RPMI7951 (cell line): Measurements from ENCODE around the gene SCLY. TPM values are rescaled to one million over a fixed set of nuclear protein-coding genes. Genes with fewer than 3 reads are reported as not detected.

Experiments used
- DNase-seq: peaks from one replicate; pipeline ENCODE4 v3.0.0-alpha.2; 2012; ENCODE audit warnings: low read depth
- total RNA-seq: library from RNA; depleted of rRNA; stranded (reverse); fragments of >200 nt; shearing (Covaris generic); gene quantifications from 2 replicates; pipeline ENCODE4 v1.2.3, GENCODE V29; 2014

SCLY gene
- total RNA-seq, 1 experiment from 2014 or later = 13.3 TPM

GRCh38 chr2:238069877-238070276 lies 9.1 kb downstream of the SCLY start:
- no peak for DNase-seq

GRCh38 chr2:238075397-238075796 lies 14.6 kb downstream of the SCLY start:
- no peak for DNase-seq

- no peak for DNase-seq
These were observed 16.5 kb downstream of the SCLY start for GRCh38 chr2:238077292-238077691.

- no peak for DNase-seq
These were observed 19.1 kb downstream of the SCLY start for GRCh38 chr2:238079874-238080327.

GRCh38 chr2:238080518-238080917 lies 19.7 kb downstream of the SCLY start:
- no peak for DNase-seq

GRCh38 chr2:238081150-238081549 lies 20.3 kb downstream of the SCLY start:
- no peak for DNase-seq

GRCh38 chr2:238081561-238081960 lies 20.8 kb downstream of the SCLY start:
- no peak for DNase-seq

GRCh38 chr2:238082151-238082550 lies 21.4 kb downstream of the SCLY start:
- DNase-seq = no peak

- DNase-seq = no peak
These were observed 22.0 kb downstream of the SCLY start for GRCh38 chr2:238082827-238083226.

GRCh38 chr2:238083919-238084318 lies 23.1 kb downstream of the SCLY start:
- DNase-seq = no peak

GRCh38 chr2:238084761-238085160 lies 24.0 kb downstream of the SCLY start:
- DNase-seq = no peak

GRCh38 chr2:238085899-238086298 lies 25.1 kb downstream of the SCLY start:
- no peak for DNase-seq

GRCh38 chr2:238087211-238087610 lies 26.4 kb downstream of the SCLY start:
- no peak for DNase-seq

GRCh38 chr2:238090887-238091286 lies 30.1 kb downstream of the SCLY start:
- DNase-seq = no peak

GRCh38 chr2:238091436-238092060 lies 30.7 kb downstream of the SCLY start:
- no peak for DNase-seq

- no peak for DNase-seq
These were observed 31.8 kb downstream of the SCLY start for GRCh38 chr2:238092486-238093035.

- DNase-seq = no peak
These were observed 32.7 kb downstream of the SCLY start for GRCh38 chr2:238093181-238094140.

GRCh38 chr2:238094438-238095022 lies 33.7 kb downstream of the SCLY start:
- no peak for DNase-seq

GRCh38 chr2:238095143-238095542 lies 34.3 kb downstream of the SCLY start:
- DNase-seq = no peak

- no peak for DNase-seq
These were observed 35.7 kb downstream of the SCLY start for GRCh38 chr2:238096311-238097011.

GRCh38 chr2:238097201-238097987 lies 36.6 kb downstream of the SCLY start:
- DNase-seq = no peak
